Thyroid gland (tissue), 4 donors: Measurements from ENCODE around the gene ATAT1. TPM values are rescaled to one million over a fixed set of nuclear protein-coding genes. Genes with fewer than 3 reads are reported as not detected.
A peak's percentile ranks its signal among the peaks of the same experiment; 100 is the strongest.

Source experiments
- DNase-seq, 2 donors: peaks; one replicate each; pipeline ENCODE4 v3.0.0-alpha.2; 2019
- H3K27ac ChIP-seq, 3 donors: fragments of 200-600 bp; sonication (generic); 1 replicate in 2 of 3; 2 replicates in 1 of 3; pipeline ENCODE4 v1.5.1; 2016 to 2019; ENCODE audit warnings: mild to moderate bottlenecking in 1 of 3, moderate library complexity in 1 of 3
- H3K27me3 ChIP-seq: fragments of 200-600 bp; sonication (generic); one replicate; pipeline ENCODE4 v1.5.1; 2019
- H3K36me3 ChIP-seq, 2 donors: fragments of 200-600 bp; sonication (generic); one replicate each; pipeline ENCODE4 v1.5.1; 2016 to 2019
- H3K4me1 ChIP-seq, 2 donors: fragments of 200-600 bp; sonication (generic); one replicate each; pipeline ENCODE4 v1.5.1; 2017 to 2019
- H3K4me3 ChIP-seq, 3 donors: fragments of 200-600 bp; sonication (generic); replicated peaks in 1 of 3; 1 replicate in 2 of 3; 2 replicates in 1 of 3; pipeline ENCODE4 v1.5.1; 2016; ENCODE audit warnings: mild to moderate bottlenecking in 1 of 3
- H3K9me3 ChIP-seq: fragments of 200-600 bp; sonication (generic); one replicate; pipeline ENCODE4 v1.5.1; 2017
- CTCF ChIP-seq, 6 experiments: fragments of 200-600 bp in 3 of 6; fragments of 450-650 bp in 3 of 6; sonication (generic) in 3 of 6; IDR thresholded peaks; one replicate each; pipeline ENCODE4 v1.5.1; 2016 to 2019; ENCODE audit warnings: antibody characterized with exemption in 6 of 6, mild to moderate bottlenecking in 2 of 6, inconsistent platforms in 1 of 6, moderate library complexity in 1 of 6
- POLR2A ChIP-seq, 2 donors: fragments of 450-650 bp; IDR thresholded peaks; one replicate each; pipeline ENCODE4 v1.6.1; 2017; ENCODE audit warnings: antibody characterized with exemption in 2 of 2, mild to moderate bottlenecking in 2 of 2, moderate library complexity in 1 of 2
- WGBS, 2 donors: methylation state at CpG; one replicate each; pipeline ENCODE4 v1.1.5; 2017; 5-methylcytosine and 5-hydroxymethylcytosine counted together
- intact Hi-C: fragments of 100-400 bp; cut with DNase I; formaldehyde crosslinking; loops from one replicate; pipeline ENCODE4 v1.15.1; 2023
- total RNA-seq, 4 donors: library from RNA; depleted of rRNA; stranded (reverse); fragments of >200 nt; gene quantifications; one replicate each; pipeline ENCODE4 v1.2.3, GENCODE V29; 2016

ATAT1 gene
- total RNA-seq, 4 donors from 2014 or later, result 3.8 to 7.6 (median 6.1) TPM

GRCh38 chr6:30618270-30618797 is 8.3 kb upstream of the ATAT1 start:
- no peak for TF ChIP-seq CTCF (IDR thresholded peaks at IDR 0.05)
- no peak for TF ChIP-seq POLR2A (IDR thresholded peaks at IDR 0.05)
- WGBS, 2 donors, result 10 to 12% methylated on average over 8 of the region's 8 CpGs
- peaks cover 37 to 40% of the 10 kb centered on the region in 2 donors for H3K36me3 ChIP-seq
- no peaks in the 10 kb centered on the region for H3K9me3 ChIP-seq
- peaks cover 23 to 26% of the 10 kb centered on the region in 2 donors for H3K4me1 ChIP-seq
- no peaks in the 10 kb centered on the region for H3K27me3 ChIP-seq
- DNase-seq, result no peak
- peak overlapping the region; percentile 48 to 57 (median 52) for H3K4me3 ChIP-seq
- H3K27ac ChIP-seq, result peak overlapping the region; percentile 91 to 98 (median 93)
- intact Hi-C loops, result no loop called here

- no peak for DNase-seq
- H3K9me3 ChIP-seq, result no peaks in the 10 kb centered on the region
- no peak overlapping the region for H3K27ac ChIP-seq
- H3K36me3 ChIP-seq, result peaks cover 47 to 52% of the 10 kb centered on the region in 2 donors
- 95% methylated on average over 11 of the region's 11 CpGs for WGBS, 2 donors
- TF ChIP-seq POLR2A (IDR thresholded peaks at IDR 0.05) (no peak), CTCF (IDR thresholded peaks at IDR 0.05) (no peak)
- no peaks in the 10 kb centered on the region for H3K27me3 ChIP-seq
- no peak overlapping the region for H3K4me3 ChIP-seq
- peaks cover 11 to 14% of the 10 kb centered on the region in 2 donors for H3K4me1 ChIP-seq
- intact Hi-C loops, result no loop called here
These were observed 7.1 kb upstream of the ATAT1 start for GRCh38 chr6:30619561-30619960.

GRCh38 chr6:30625511-30625910 is 1.2 kb upstream of the ATAT1 start:
- H3K4me3 ChIP-seq, result no peak overlapping the region
- no peak for TF ChIP-seq POLR2A (IDR thresholded peaks at IDR 0.05)
- no peak for TF ChIP-seq CTCF (IDR thresholded peaks at IDR 0.05)
- no peaks in the 10 kb centered on the region for H3K27me3 ChIP-seq
- no peak for DNase-seq
- no peak overlapping the region for H3K27ac ChIP-seq
- H3K4me1 ChIP-seq, result peaks cover 5 to 9% of the 10 kb centered on the region in 2 donors
- WGBS, 2 donors, result 93 to 100% methylated on average over 8 of the region's 8 CpGs
- intact Hi-C loops, result no loop called here
- H3K9me3 ChIP-seq, result no peaks in the 10 kb centered on the region
- H3K36me3 ChIP-seq, result peaks cover 42 to 46% of the 10 kb centered on the region in 2 donors

GRCh38 chr6:30635834-30636233 is 9.2 kb downstream of the ATAT1 start:
- H3K27me3 ChIP-seq, result no peaks in the 10 kb centered on the region
- no peaks in the 10 kb centered on the region for H3K4me1 ChIP-seq
- peaks cover 5 to 6% of the 10 kb centered on the region in 2 donors for H3K36me3 ChIP-seq
- no peak for DNase-seq
- intact Hi-C loops, result no loop called here
- TF ChIP-seq CTCF (IDR thresholded peaks at IDR 0.05) (no peak), POLR2A (IDR thresholded peaks at IDR 0.05) (no peak)
- no peaks in the 10 kb centered on the region for H3K9me3 ChIP-seq
- H3K27ac ChIP-seq, result no peak overlapping the region
- WGBS, 2 donors, result 97 to 98% methylated on average over 3 of the region's 3 CpGs
- no peak overlapping the region for H3K4me3 ChIP-seq

DNA sequence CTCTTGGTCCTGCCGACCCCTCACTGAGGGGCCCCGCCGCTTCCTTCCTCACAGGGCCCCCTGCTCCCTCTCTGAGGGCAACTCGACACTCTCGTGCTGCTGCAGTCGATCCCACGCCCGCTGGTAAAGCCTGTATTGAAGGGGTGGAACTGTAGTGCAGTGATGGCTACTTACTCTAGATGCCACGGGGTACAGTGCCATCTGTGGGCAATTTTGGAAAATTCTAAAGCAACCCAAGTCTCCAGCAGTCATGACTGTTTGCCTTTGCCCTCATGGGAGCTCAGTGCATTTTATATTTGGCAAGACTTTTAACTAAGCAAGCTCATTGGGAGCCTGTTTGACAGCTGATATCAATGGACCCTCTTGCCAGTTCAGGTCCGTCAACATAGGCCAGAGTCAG is 13.8 kb downstream of the ATAT1 start:
- Histone ChIP-seq H3K27ac (no peak overlapping the region), H3K27me3 (no peaks in the 10 kb centered on the region), H3K36me3 (no peaks in the 10 kb centered on the region), H3K9me3 (no peaks in the 10 kb centered on the region), H3K4me1 (no peaks in the 10 kb centered on the region), H3K4me3 (no peak overlapping the region)
- 83 to 92% methylated on average over 10 of the region's 10 CpGs for WGBS, 2 donors
- intact Hi-C loops, result no loop called here
- TF ChIP-seq CTCF (IDR thresholded peaks at IDR 0.05) (no peak), POLR2A (IDR thresholded peaks at IDR 0.05) (no peak)
- no peak for DNase-seq
